ENCODE measurements around the gene GNG14.

GRCh38 chr19:12705169-12705568 lies 17.4 kb downstream of the GNG14 start:
- TF ChIP-seq, protein P1, sequence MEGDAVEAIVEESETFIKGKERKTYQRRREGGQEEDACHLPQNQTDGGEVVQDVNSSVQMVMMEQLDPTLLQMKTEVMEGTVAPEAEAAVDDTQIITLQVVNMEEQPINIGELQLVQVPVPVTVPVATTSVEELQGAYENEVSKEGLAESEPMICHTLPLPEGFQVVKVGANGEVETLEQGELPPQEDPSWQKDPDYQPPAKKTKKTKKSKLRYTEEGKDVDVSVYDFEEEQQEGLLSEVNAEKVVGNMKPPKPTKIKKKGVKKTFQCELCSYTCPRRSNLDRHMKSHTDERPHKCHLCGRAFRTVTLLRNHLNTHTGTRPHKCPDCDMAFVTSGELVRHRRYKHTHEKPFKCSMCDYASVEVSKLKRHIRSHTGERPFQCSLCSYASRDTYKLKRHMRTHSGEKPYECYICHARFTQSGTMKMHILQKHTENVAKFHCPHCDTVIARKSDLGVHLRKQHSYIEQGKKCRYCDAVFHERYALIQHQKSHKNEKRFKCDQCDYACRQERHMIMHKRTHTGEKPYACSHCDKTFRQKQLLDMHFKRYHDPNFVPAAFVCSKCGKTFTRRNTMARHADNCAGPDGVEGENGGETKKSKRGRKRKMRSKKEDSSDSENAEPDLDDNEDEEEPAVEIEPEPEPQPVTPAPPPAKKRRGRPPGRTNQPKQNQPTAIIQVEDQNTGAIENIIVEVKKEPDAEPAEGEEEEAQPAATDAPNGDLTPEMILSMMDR (conservative IDR thresholded peaks at IDR 0.05; ENCODE audit: low read depth, low read length), result no peak
- TF ChIP-seq RAD21 (IDR thresholded peaks at IDR 0.05; ENCODE audit: low read length) (no peak), MXI1 (IDR thresholded peaks at IDR 0.05; ENCODE audit: borderline replicate concordance, low read depth, low read length) (no peak), POLR2A (IDR thresholded peaks at IDR 0.05; ENCODE audit: low read depth, low read length) (no peak), FOS (IDR thresholded peaks at IDR 0.05; ENCODE audit: low read depth, low read length) (no peak), BHLHE40 (IDR thresholded peaks at IDR 0.05; ENCODE audit: low read depth, low read length) (no peak), ELK1 (IDR thresholded peaks at IDR 0.05; ENCODE audit: borderline replicate concordance, low read depth, low read length) (no peak), SMC3 (IDR thresholded peaks at IDR 0.05; ENCODE audit: low read depth, low read length) (no peak), RFX5 (IDR thresholded peaks at IDR 0.05; ENCODE audit: low read depth, low read length) (no peak)
- TF ChIP-seq, protein P2, sequence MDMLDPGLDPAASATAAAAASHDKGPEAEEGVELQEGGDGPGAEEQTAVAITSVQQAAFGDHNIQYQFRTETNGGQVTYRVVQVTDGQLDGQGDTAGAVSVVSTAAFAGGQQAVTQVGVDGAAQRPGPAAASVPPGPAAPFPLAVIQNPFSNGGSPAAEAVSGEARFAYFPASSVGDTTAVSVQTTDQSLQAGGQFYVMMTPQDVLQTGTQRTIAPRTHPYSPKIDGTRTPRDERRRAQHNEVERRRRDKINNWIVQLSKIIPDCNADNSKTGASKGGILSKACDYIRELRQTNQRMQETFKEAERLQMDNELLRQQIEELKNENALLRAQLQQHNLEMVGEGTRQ (IDR thresholded peaks at IDR 0.05; ENCODE audit: low read depth, low read length), result no peak

All from IMR-90 (cell line).